K562 (cell line): ENCODE results near the gene SERBP1. TPM values are rescaled to one million over a fixed set of nuclear protein-coding genes. Genes with fewer than 3 reads are reported as not detected.

Experiments used
- AFF1 ChIP-seq, 2 experiments: fragments of 450-650 bp; IDR thresholded peaks; 2 replicates each; pipeline ENCODE4 v1.6.1; 2018; ENCODE audit warnings: mild to moderate bottlenecking in 2 of 2, low read depth in 1 of 2; ENCODE audit not compliant: partially characterized antibody in 2 of 2
- E2F6 ChIP-seq, 2 experiments: IDR thresholded peaks; 2 replicates each; pipeline ENCODE4 v1.6.1; 2011; ENCODE audit warnings: borderline replicate concordance in 1 of 2, control low read depth in 1 of 2, low read depth in 1 of 2, low read length in 1 of 2, mild to moderate bottlenecking in 1 of 2, mixed read lengths in 1 of 2, moderate library complexity in 1 of 2; ENCODE audit not compliant: insufficient read depth in 1 of 2, insufficient read length in 1 of 2, poor library complexity in 1 of 2, severe bottlenecking in 1 of 2; ENCODE audit errors: extremely low read depth in 1 of 2
- LARP7 ChIP-seq: fragments of 450-650 bp; IDR thresholded peaks from 2 replicates; pipeline ENCODE4 v1.6.1; 2016
- MAX ChIP-seq: sonication (generic); formaldehyde crosslinking; IDR thresholded peaks from 2 replicates; pipeline ENCODE4 v1.9.0; 2022; ENCODE audit warnings: mild to moderate bottlenecking, missing genetic modification reagents
- MNT ChIP-seq, 2 experiments: fragments of 450-650 bp; conservative IDR thresholded peaks; 2 replicates each; pipeline ENCODE4 v1.6.1; 2017; ENCODE audit warnings: mild to moderate bottlenecking in 2 of 2, moderate library complexity in 2 of 2
- PHF20 ChIP-seq: fragments of 450-650 bp; IDR thresholded peaks from 2 replicates; pipeline ENCODE4 v1.6.1; 2018; ENCODE audit not compliant: partially characterized antibody
- PHTF2 ChIP-seq: fragments of 250-450 bp; sonication (Bioruptor Pico); IDR thresholded peaks from 2 replicates; pipeline ENCODE4 v1.5.0; 2021; ENCODE audit warnings: mild to moderate bottlenecking
- SUPT5H ChIP-seq: fragments of 450-650 bp; IDR thresholded peaks from 2 replicates; pipeline ENCODE4 v1.6.1; 2016
- TEAD1 ChIP-seq, 2 experiments: fragments of 450-650 bp in 1 of 2; sonication (generic) in 1 of 2; formaldehyde crosslinking; IDR thresholded peaks; 2 replicates each; pipeline versions ENCODE4 v1.4.0 to v1.8.0; 2020 to 2022; ENCODE audit warnings: mild to moderate bottlenecking in 2 of 2, missing genetic modification reagents in 1 of 2
- ZBTB7A ChIP-seq: IDR thresholded peaks from 2 replicates; pipeline ENCODE4 v1.6.1; 2011; ENCODE audit warnings: low read depth, mild to moderate bottlenecking, low read length, moderate library complexity, borderline replicate concordance; ENCODE audit not compliant: control insufficient read depth
- ZBTB9 ChIP-seq: fragments of 450-650 bp; formaldehyde crosslinking; IDR thresholded peaks from 2 replicates; pipeline ENCODE4 v1.4.0; 2020; ENCODE audit warnings: mild to moderate bottlenecking, moderate library complexity
- ZC3H11A ChIP-seq: IDR thresholded peaks from 2 replicates; pipeline ENCODE4 v1.6.1; 2012; ENCODE audit warnings: low read depth, low read length, improper control_type of control experiment
- ZNF395 ChIP-seq: fragments of 200-800 bp; sonication (Bioruptor generic); IDR thresholded peaks from 2 replicates; pipeline ENCODE4 v1.6.1; 2017; ENCODE audit warnings: missing genetic modification characterization, missing compliant biosample characterization
- ZNF79 ChIP-seq: fragments of 250-450 bp; sonication (Bioruptor Pico); IDR thresholded peaks from 2 replicates; pipeline ENCODE4 v1.4.0; 2020; ENCODE audit warnings: low read depth, mild to moderate bottlenecking, moderate library complexity
- ZNF830 ChIP-seq: fragments of 250-450 bp; sonication (Bioruptor Pico); IDR thresholded peaks from 2 replicates; pipeline ENCODE4 v1.5.0; 2021; ENCODE audit warnings: mild to moderate bottlenecking
- polyA plus RNA-seq, 8 experiments: library from polyadenylated mRNA; depleted of rRNA in 4 of 8; stranded (reverse) in 5 of 8; unstranded in 3 of 8; fragments of >200 nt; fragmentation: Nextera tagmentation in 2 of 8; fragmentation: Illumina TruSeq in 1 of 8; extraction: Ambion mirVana in 2 of 8; extraction: Trizol in 1 of 8; gene quantifications; 2 replicates each; pipeline versions ENCODE4 v1.2.1 to v1.2.3, GENCODE V29; 2011 to 2014; ENCODE audit warnings: inconsistent platforms in 1 of 8, missing spikeins in 1 of 8
- total RNA-seq, 7 experiments: library from RNA; depleted of rRNA in 6 of 7; stranded (reverse); fragments of >200 nt in 6 of 7; fragmentation: Illumina TruSeq in 2 of 7; extraction: Trizol in 2 of 7; gene quantifications; 2 replicates each; pipeline versions ENCODE4 v1.2.1 to v1.2.3, GENCODE V29; 2011 to 2021; ENCODE audit warnings: low replicate concordance in 1 of 7

SERBP1 gene
- total and polyA plus RNA-seq, 9 of the 15 experiments (the other 6 are each of a cell fraction or from before 2014, with no cell fraction given), result 79.9 to 761 (median 464) TPM

- TF ChIP-seq E2F6 (IDR thresholded peaks at IDR 0.05; ENCODE audit: borderline replicate concordance in 1 of 2, extremely low read depth in 1 of 2, insufficient read depth in 1 of 2, insufficient read length in 1 of 2, low read depth in 1 of 2, low read length in 1 of 2, poor library complexity in 1 of 2, severe bottlenecking in 1 of 2) (peak; percentile 83 to 93), ZBTB9 (no peak), ZC3H11A (no peak), PHF20 (peak; percentile 64), ZBTB7A (peak; percentile 97), MAX (CRISPR knock-in tag) (peak; percentile 88), LARP7 (no peak), SUPT5H (peak; percentile 84), MNT (conservative IDR thresholded peaks at IDR 0.05) (peak; percentile 96 to 97), ZNF830 (0 out of 2 replicates have a peak, but pooled peaks have one; percentile 24), AFF1 (IDR thresholded peaks at IDR 0.05; ENCODE audit: low read depth in 1 of 2, partially characterized antibody in 2 of 2) (peak; percentile 47 to 95), PHTF2 (no peak), ZNF395 (CRISPR knock-in tag) (peak; percentile 78), ZNF79 (CRISPR knock-in tag) (no peak), TEAD1 (CRISPR knock-in tag; IDR thresholded peaks at IDR 0.05) (peak in 1 of 2 experiments; percentile 53; a peak in 2 of 4 replicates)
Observed at GRCh38 chr1:67430358-67431155, at the start of gene SERBP1 (continued).
